Glutamatergic neuron (in vitro differentiated cells): ENCODE measurements around the gene IFIT1. TPM values are rescaled to one million over a fixed set of nuclear protein-coding genes. Genes with fewer than 3 reads are reported as not detected.

Experiments
- DNase-seq: peaks from one replicate; pipeline ENCODE4 v3.0.0; 2022
- H3K27ac Mint-ChIP-seq: one replicate; pipeline ENCODE4 v1.8.0; 2020; ENCODE audit warnings: mild to moderate bottlenecking, mixed read lengths, inconsistent platforms; ENCODE audit not compliant: unreplicated experiment
- H3K27me3 Mint-ChIP-seq: one replicate; pipeline ENCODE4 v1.8.0; 2020; ENCODE audit warnings: mild to moderate bottlenecking, moderate library complexity, mixed read lengths, inconsistent platforms; ENCODE audit not compliant: unreplicated experiment
- H3K36me3 Mint-ChIP-seq: one replicate; pipeline ENCODE4 v1.8.0; 2020; ENCODE audit warnings: mild to moderate bottlenecking, mixed read lengths, inconsistent platforms; ENCODE audit not compliant: unreplicated experiment
- H3K4me1 Mint-ChIP-seq: one replicate; pipeline ENCODE4 v1.8.0; 2020; ENCODE audit warnings: mild to moderate bottlenecking, low read depth, mixed read lengths, inconsistent platforms; ENCODE audit not compliant: unreplicated experiment
- H3K4me3 Mint-ChIP-seq: one replicate; pipeline ENCODE4 v1.8.0; 2020; ENCODE audit warnings: mild to moderate bottlenecking, mixed read lengths, inconsistent platforms; ENCODE audit not compliant: unreplicated experiment
- H3K9me3 Mint-ChIP-seq: one replicate; pipeline ENCODE4 v1.8.0; 2020; ENCODE audit warnings: mild to moderate bottlenecking, moderate library complexity, mixed read lengths, inconsistent platforms; ENCODE audit not compliant: unreplicated experiment
- total RNA-seq: library from RNA; stranded (reverse); fragmentation: NEBNext Ultra II Directional; extraction: Animal tissue kit (Norgen Biotek cat#: 25700); gene quantifications from one replicate; pipeline ENCODE4 v1.2.1, GENCODE V29; 2021; ENCODE audit not compliant: unreplicated experiment
- TF ChIP-seq, protein P1 (sequence below): fragments of 200-600 bp; sonication (generic); IDR thresholded peaks from one replicate; pipeline ENCODE4 v1.5.0; 2021; ENCODE audit not compliant: partially characterized antibody, unreplicated experiment

IFIT1 gene
- total RNA-seq, 1 donor from 2014 or later: not detected

DNA sequence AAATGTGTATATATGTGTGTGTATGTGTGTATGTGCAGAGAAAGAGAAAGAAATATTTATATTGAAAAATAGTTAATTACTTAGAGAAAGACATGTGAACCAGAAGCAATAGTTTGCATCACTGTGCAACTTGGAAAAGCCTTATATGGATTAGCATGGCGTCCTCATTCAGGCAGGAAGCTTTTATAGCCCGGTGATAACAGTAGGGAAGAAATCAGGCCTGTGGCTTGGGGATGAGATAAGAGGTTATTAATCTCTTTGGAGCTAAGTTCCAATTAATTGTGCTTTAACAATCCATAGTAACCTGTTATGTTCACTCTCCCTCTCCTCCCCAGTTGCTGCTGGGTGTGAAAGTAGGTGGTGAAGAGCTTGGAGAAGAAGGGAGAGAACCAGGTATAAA, 58.5 kb downstream of the IFIT1 start:
- TF ChIP-seq, protein P1, sequence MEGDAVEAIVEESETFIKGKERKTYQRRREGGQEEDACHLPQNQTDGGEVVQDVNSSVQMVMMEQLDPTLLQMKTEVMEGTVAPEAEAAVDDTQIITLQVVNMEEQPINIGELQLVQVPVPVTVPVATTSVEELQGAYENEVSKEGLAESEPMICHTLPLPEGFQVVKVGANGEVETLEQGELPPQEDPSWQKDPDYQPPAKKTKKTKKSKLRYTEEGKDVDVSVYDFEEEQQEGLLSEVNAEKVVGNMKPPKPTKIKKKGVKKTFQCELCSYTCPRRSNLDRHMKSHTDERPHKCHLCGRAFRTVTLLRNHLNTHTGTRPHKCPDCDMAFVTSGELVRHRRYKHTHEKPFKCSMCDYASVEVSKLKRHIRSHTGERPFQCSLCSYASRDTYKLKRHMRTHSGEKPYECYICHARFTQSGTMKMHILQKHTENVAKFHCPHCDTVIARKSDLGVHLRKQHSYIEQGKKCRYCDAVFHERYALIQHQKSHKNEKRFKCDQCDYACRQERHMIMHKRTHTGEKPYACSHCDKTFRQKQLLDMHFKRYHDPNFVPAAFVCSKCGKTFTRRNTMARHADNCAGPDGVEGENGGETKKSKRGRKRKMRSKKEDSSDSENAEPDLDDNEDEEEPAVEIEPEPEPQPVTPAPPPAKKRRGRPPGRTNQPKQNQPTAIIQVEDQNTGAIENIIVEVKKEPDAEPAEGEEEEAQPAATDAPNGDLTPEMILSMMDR: no peak
- no peak for DNase-seq
- Mint-ChIP-seq H3K36me3 (peaks cover under 1% of the 10 kb centered on the region), H3K4me1 (no peaks in the 10 kb centered on the region), H3K4me3 (no peak overlapping the region), H3K27ac (no peak overlapping the region), H3K27me3 (no peaks in the 10 kb centered on the region), H3K9me3 (no peaks in the 10 kb centered on the region)

DNA sequence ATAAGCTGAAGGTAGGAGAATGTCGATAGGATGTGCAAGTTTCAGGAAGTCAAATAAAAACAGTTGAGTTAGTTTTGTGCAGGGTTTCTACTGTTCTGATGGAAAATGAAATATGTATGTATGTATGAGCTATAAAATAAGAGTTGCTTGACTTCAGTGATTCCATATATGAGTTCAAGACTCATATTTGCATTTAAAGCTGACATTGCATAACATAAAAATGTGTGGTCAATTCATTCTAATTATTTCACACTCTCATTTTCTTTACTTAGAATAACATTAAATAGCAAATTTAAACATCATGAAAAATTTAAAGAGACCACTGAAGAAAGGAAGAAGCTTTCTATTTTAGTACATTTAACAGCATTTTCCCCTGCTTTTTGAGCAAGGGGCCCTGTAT, 59.8 kb downstream of the IFIT1 start:
- Mint-ChIP-seq H3K27me3 (no peaks in the 10 kb centered on the region), H3K4me1 (no peaks in the 10 kb centered on the region), H3K4me3 (no peak overlapping the region), H3K36me3 (no peaks in the 10 kb centered on the region), H3K9me3 (no peaks in the 10 kb centered on the region), H3K27ac (no peak overlapping the region)
- no peak for DNase-seq
- TF ChIP-seq, protein P1: no peak

DNA sequence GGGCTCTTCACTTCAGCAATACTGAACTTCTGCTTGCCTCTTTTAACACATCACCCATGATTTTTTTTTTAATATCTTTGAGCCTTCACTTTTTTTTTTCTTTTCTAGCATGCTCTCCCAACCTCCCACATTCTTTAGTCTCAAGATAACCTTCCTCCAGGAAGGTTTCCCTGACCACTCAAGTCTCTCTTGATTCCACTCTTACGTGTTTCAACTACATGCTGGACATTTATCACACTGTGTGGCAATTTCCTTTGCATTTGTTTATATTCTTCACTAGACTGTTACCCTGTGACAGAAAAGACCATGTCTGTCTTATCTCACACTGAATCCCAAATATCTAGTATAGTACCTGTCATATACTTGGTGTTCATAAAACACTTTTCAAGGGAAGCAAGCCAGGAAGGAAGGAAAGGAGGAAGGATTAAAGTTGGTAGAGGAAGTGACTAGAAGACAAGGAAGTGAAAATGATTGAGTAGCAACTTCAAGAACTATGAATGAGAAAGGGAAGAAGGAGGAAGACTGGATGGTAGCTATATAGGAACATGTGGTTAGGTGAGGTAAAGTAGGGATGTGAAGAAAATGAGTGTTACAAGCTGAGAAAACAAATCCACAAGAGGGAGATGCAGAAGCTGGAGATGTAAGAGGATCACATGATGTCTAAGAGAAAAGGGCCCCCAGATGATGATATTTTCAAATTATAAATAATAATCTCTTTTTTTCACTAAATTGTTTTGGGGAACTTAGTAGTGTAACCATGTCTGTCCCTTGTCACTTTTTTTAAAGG, 62.3 kb downstream of the IFIT1 start:
- H3K27me3 Mint-ChIP-seq: peaks cover 2% of the 10 kb centered on the region
- H3K27ac Mint-ChIP-seq: no peak overlapping the region
- H3K4me1 Mint-ChIP-seq: no peaks in the 10 kb centered on the region
- TF ChIP-seq, protein P1: no peak
- no peaks in the 10 kb centered on the region for H3K36me3 Mint-ChIP-seq
- no peak overlapping the region for H3K4me3 Mint-ChIP-seq
- DNase-seq: no peak
- no peaks in the 10 kb centered on the region for H3K9me3 Mint-ChIP-seq

Other genes with a start within 250 kb of the IFIT1 start
- 0.25 TPM for gene CH25H, start 185.3 kb upstream of the IFIT1 start, total RNA-seq
- gene LIPA, start 140.8 kb upstream of the IFIT1 start, total RNA-seq: 22.0 TPM
- gene IFIT2, start 90.6 kb upstream of the IFIT1 start, total RNA-seq: not detected
- gene IFIT3, start 64.6 kb upstream of the IFIT1 start, total RNA-seq: not detected
- gene IFIT1B, start 14.6 kb upstream of the IFIT1 start, total RNA-seq: not detected
- 5.1 TPM for gene IFIT5, start 21.9 kb downstream of the IFIT1 start, total RNA-seq
- gene SLC16A12, start 143.0 kb downstream of the IFIT1 start, total RNA-seq: not detected